GM19023 (cell line): Measurements from ENCODE around the gene MAEL.

ENCODE experiments used
- ATAC-seq: cut with Tn5 transposase; IDR thresholded peaks from one replicate; pipeline ENCODE4 v1.9.1; 2021; ENCODE audit warnings: mild to moderate bottlenecking, moderate library complexity; ENCODE audit not compliant: unreplicated experiment

MAEL gene

DNA sequence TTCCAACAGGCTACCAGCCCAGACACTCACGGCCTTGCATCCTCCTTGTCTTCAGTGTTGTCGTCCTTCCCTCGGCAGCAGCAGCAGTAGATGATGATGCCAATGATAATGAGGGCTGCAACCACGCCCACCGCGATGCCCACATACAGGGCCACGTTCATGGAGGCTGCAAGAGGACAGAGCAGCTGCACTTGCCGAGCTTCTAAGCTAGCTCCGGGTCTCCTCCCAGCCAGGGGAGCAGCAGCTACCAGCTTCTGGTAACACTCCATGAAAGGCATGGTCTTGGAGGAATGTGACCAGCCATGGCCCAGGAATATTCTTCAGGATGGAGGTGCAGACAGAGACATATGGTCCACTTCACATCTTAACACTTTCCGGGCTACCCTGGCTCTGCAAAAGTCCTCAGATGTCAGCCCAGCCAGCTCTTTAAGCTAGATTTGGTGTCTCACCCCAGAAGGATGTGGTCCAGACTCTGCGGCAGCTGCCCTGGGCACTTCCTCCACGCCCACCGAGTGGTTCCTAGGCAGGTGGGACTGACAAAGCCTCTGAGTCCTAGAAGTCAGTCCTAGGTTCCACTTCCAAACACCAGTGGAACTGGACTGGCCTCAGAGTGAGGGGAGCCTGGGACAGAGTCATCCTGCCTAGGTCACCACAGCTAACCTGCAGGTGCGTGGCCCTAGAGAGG, 66.0 kb downstream of the MAEL start:
- no peak for ATAC-seq

DNA sequence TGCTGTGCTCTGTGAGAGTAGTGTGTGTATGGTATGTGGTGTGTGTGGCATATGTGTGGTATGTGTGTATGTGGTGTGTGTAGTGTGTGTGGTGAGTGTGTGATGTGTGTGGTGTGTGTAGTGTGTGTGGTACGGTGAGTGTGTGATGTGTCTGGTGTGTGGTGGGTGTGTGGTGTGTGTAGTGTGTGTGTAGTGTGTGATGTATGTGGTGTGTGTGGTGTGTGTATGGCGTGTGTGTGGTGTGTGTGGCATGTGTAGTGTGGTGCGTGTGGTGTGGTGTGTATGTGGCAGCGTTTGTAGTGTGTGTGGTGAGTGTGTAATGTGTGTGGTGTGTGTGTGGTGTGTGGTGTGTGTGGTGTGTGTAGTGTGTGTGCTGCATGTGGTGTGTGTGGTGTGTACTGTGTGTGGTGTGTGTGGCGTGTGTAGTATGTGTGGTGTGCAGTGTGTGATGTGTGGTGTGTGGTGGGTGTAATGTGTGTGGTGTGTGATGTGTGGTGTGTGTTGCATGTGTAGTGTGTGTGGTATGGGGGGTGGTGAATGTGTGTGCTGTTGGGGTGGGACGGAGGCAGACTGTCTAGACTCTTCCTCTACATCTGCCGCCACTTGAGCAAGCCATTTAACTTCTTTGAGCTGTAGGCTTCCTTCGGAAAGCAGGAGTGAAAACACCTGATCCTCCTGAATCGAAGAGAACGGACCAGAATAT, 67.6 kb downstream of the MAEL start:
- no peak for ATAC-seq

DNA sequence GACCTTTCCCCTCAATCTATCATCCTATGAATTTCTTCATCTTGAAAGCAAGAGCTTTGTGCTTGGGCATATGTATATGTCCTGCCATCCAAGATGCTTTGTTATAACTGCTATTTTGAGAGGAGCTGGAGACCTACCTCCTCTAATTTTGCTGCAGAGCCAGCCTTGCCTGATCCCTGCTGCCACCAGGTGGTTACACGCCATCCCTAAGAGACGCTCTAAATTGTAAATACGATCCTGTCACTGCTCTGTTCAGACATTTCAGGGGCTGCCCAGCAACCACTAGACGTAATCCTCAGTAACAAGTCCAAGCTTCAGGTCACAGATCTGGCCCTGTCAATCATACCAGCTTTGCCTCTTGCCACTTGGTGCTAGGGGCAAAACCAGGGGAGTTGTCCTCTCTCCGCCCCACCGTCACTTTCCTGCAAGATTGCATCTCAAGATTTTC, 68.2 kb downstream of the MAEL start:
- ATAC-seq = no peak

DNA sequence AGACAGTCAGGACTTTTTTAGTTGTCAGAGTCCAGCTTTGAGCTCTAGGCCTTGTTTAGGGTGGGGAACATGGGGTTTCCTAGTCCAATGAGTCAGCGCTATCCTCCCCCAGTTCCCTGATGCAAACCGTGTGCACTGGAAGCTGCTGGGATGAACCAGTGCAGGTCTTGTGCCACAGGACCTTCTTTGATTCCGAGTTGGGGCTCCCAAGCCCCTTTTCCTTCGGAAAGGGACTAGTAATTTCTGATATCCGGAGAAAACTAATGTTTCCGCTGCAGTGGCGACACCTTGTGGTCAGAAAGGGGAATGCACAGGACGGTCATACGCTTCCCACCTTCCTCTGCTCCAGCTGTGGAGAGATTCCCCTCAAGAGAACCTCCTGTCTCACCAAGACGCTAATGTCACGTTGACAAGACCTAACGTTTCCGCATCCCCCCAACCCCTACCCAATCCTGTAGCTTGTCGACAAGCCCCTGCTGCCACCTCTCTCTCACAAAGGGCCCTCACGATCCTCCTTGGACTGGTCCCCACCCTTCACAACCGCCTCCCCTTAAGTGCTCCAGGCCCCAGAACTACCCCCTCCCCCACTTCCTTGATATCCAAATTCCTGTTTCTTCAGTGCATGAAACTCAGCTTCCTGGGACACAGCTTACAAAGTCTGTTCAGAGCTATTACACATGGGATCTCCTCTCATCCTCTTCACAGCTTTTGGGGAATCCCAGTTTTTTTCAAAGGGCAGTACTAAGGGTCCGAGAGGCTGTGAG, 70.1 kb downstream of the MAEL start:
- no peak for ATAC-seq

DNA sequence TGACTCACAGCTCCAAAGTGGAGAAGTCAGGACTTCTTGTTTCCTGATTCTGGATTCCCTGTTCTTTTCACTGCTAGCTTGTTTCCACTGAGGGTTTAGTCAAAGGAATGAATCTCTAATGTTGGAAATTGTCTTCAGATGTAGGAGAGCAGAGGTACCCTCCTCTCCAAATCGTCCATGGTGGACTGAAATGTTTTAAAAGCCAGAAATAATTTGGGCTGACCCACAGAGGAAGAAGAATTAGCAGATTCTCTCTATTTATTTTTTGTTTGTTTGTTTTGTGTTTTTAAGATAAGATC, 70.7 kb downstream of the MAEL start:
- ATAC-seq = no peak

DNA sequence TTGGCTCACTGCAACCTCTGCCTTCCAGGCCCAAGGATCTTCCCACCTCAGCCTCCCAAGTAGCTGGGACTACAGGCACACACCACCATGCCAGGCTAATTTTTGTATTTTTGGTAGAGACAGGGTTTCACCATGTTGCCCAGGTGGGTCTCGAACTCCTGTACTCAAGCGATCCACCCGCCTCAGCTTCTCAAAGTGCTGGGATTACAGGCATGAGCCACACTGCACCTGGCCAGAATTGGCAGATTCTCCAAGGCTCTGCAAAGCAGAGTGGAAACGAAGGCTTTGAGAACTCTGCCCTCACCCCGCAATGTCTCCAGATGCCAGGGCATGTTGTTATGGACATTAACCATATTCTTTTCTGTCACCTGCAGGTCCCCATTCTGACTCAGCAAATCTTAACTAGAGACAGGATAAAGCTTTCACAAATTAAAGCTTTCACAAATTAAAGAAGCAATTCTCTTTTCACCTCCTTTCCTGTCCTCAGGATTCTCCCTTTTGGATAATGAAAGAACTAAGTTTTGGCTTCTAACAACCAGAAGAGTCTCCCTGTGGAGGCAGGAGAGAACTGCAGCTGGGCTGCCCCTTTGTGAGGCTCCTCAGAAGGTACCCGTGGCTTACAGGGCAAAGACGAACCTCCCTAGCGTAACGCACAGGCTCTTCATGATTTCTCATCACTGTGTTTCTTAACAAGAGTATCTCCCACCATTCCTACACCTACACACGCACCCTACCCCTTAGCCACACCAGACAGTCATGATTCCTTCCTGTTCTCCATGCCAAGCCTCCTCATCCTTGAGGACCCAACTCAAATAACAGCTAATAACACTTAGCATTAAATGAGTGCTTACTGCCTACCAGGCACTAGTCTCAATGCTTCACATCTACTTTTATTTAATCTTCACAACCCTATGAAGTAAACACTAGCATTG, 71.3 kb downstream of the MAEL start:
- ATAC-seq = no peak

DNA sequence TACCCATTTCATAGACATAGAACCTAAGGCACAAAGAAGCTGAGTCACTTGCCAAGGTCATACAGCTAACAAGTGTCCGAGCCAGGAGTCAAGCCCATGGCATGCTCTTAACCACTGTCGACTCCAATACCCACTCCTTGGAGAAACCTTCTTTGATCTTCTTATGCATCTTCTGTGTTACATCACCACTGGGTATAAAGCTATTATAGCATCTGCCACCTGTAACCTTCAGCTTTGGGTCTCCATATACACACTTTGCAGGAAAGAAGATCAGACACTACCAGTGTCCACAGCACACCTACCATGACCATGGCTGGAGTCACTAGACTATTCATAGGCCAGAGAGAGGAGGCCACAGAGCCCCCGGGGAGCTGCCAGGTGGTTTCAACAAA, 72.0 kb downstream of the MAEL start:
- no peak for ATAC-seq

DNA sequence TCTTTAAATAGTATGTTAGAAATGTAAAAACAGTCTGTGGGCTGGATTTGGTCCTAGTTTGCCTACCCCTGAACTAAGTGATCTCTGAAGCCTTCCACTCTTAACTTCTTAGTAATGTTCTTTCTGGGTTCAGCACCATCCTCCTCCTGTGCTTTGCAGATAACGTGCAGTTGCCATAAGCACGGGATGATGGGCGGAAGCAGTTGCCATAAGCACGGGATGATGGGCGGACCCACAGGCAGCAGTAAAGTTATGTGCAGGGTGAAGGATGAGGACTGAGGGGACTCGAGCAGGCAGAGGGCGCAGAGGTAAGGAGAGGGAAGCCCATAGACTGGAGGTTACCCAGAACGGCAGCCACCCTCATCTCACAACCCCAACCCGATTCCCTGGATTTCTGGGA, 75.5 kb downstream of the MAEL start:
- ATAC-seq = no peak

DNA sequence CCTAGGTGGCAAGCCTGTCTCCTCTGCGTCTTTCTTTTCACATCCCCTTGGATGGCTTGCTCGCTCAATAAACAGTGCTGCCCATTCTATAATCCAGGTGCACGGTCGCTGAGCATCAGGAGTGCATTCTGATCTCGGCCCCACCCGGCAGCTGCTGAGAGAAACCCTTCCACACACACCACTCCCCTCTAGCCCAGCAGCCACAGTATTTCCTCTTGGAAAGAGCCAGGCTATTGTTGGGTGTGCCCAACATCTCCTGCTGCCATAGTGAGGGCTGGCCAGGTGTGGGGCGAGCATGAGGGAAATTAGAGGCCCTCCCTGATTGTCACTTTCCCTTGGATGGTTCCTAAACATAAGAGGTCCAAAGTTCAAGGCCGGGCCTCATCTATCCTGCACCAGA, 76.4 kb downstream of the MAEL start:
- ATAC-seq = no peak

DNA sequence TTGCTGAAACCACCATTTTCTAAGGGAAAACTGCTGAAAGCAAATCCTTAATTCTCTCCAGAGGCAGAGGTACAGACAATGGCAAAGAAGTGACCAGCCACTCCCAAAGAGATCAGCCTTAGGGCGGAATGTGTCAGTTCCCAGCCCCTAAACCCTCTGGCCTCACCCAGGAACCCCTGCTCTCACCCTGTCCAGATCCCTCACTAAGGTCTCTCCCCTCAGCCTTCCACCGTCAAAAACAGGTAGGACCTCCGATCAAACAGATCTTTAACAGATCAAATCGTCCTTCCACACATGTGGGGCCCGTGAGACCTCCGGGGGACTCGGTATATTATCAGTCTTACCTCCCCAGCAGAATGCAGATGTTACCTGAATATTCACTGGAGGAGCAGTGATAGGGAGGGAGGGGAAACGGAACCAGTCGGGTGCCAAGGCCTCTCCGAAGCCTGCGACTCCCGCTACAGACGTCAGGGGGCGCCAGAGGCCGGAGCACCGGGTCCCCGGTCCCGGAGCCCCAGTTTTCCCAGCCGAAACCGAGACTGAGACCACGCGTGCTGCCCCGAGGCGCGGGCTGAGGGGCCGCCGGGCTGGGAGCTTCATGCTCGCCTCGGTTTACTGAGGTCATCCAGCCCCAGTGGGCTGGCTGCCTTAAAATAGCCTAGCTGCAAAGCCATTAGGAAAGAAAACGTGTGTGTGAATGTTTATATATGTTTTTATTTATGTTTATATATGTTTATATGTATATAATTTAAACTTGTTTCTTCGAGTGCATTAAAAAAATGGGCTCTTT, 77.4 kb downstream of the MAEL start:
- peak; percentile 76 for ATAC-seq

DNA sequence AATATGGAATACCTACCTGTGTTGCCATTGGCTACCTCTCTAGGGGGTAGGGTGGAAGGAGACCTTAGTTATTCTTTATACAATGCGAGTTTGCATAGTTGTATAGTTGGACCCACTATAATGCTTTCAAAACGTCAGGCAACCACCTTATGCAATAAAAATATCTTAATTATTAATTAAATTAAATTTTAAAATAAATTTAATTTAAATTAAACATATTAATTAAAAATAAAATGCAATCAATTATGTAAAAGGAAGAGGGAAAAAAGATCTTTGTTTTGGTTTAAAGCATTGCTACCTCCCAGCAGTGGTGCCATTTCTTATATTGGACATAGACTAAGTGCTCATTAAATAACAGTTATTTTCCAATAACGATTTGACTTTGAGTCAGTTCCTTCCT, 78.8 kb downstream of the MAEL start:
- ATAC-seq = no peak

DNA sequence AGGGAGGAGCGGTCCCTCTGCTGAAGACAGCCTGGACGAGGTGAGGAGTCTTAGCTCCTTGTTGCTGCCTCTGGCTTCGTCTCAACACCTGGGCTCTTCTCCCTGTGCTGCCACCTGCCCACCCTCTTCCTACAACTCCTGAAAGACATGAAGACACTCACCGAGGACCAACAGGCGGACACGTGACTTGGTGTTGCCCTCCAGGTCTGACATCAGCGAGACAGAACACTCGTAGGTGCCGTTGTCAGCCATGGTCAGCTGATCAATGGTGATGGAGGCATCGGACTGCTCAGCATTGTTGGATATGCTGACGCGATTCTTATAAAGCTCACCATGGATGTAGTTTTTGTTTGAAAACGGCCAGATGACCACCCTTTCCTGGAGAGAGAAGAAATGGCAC, 79.7 kb downstream of the MAEL start:
- ATAC-seq = no peak

DNA sequence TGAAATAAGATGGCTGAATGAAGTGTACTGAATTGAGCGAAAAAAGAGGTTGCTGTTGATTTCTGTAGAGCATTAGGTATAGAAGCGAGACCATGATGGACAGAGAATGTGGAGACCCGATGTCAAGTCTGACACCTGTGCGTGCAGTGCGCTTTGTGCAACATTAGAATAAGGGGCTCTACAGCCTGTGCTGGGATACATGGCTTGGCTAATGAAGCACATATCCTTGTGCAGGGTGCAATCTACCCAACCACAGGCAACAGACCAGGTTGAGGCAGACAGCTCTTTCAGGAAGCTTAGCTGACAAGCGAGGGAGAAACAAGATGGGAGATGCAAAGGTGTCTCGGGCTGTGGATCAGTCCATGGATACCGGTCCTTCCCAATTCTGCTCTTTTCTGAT, 82.2 kb downstream of the MAEL start:
- ATAC-seq = no peak
